LNCaP clone FGC (cell line): Measurements from ENCODE around the gene OPN1LW.

Experiments used
- DNase-seq: peaks from one replicate; pipeline ENCODE4 v3.0.0-alpha.2; 2011; ENCODE audit warnings: low read depth
- H3K4me3 ChIP-seq: 2 replicates; pipeline ENCODE4 v1.5.1; 2011; ENCODE audit warnings: mild to moderate bottlenecking, low read depth, low read length, control low read depth
- TF ChIP-seq, protein P1 (sequence below): IDR thresholded peaks from 2 replicates; pipeline ENCODE4 v1.5.1; 2012; ENCODE audit warnings: mild to moderate bottlenecking; ENCODE audit not compliant: control insufficient read depth, insufficient read depth; ENCODE audit errors: extremely low read depth

Gene OPN1LW

DNA sequence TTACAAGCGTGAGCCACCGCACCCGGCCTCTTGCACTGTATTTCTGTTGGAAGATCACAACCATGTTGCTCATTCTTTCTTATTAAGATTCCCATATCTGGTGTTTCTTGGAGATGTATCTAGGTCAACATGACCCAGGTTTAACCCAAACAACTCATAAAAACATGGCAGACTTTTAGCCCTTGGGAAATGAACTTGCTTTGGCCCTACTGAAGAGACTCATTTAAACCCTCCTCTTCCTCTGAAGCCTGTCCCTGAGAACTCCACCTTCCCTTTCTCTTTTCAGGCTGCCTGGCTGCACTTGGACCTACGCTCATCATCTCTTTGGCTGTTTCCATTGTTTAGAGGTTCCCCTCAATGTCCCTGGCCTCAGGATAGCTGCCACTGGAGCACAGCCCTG is 22.8 kb upstream of the OPN1LW start:
- TF ChIP-seq, protein P1, sequence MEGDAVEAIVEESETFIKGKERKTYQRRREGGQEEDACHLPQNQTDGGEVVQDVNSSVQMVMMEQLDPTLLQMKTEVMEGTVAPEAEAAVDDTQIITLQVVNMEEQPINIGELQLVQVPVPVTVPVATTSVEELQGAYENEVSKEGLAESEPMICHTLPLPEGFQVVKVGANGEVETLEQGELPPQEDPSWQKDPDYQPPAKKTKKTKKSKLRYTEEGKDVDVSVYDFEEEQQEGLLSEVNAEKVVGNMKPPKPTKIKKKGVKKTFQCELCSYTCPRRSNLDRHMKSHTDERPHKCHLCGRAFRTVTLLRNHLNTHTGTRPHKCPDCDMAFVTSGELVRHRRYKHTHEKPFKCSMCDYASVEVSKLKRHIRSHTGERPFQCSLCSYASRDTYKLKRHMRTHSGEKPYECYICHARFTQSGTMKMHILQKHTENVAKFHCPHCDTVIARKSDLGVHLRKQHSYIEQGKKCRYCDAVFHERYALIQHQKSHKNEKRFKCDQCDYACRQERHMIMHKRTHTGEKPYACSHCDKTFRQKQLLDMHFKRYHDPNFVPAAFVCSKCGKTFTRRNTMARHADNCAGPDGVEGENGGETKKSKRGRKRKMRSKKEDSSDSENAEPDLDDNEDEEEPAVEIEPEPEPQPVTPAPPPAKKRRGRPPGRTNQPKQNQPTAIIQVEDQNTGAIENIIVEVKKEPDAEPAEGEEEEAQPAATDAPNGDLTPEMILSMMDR: no peak
- DNase-seq: no peak
- H3K4me3 ChIP-seq: no peak overlapping the region

GRCh38 chrX:154121961-154122360 is 22.1 kb upstream of the OPN1LW start:
- TF ChIP-seq, protein P1: no peak
- DNase-seq: no peak
- H3K4me3 ChIP-seq: no peak overlapping the region

DNA sequence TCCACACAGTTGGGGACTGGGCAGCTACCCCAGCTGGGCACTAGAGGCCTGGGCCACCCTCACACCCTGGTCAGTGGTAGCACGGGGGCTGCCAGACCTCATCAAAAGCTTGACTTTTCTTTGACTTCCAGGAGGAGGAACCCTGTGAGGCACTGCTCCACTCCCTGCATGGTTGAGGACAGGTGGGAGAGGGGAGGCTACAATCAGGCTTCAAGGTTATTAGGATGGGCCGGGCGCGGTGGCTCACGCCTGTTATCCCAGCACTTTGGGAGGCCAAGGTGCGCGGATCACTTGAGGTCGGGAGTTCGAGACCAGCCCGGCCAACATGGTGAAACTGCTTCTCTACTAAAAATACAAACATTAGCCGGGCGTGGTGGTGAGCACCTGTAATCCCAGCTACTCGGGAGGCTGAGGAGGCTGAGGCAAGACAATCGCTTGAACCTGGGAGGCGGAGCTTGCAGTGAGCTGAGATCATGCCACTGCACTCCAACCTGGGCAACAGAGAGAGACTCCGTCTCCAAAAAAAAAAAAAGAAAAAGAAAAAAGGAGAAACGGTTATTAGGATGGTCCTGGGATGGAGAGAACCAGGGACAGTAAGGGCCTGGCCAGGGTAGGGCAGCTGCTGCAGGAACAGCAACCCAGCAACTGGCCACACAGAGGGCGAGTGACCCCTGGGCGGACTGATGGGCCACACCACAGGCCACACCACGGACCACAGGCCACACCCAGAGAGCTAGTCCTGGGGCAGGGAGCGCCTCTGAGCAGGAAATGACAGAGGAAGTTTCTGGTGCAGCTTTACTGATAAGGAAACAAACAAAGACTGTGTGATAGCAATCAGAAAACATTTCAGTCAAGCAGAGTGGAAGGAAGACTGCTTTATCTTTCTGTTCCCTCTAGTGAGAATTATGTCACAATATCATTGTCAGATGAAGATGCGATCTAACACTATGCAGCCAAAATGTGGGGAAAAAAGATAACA is 20.5 kb upstream of the OPN1LW start:
- TF ChIP-seq, protein P1: no peak
- DNase-seq: peak; percentile 17
- no peak overlapping the region for H3K4me3 ChIP-seq

- TF ChIP-seq, protein P1: no peak
- H3K4me3 ChIP-seq: no peak overlapping the region
- no peak for DNase-seq
These were observed 18.5 kb upstream of the OPN1LW start for GRCh38 chrX:154125391-154126040.

DNA sequence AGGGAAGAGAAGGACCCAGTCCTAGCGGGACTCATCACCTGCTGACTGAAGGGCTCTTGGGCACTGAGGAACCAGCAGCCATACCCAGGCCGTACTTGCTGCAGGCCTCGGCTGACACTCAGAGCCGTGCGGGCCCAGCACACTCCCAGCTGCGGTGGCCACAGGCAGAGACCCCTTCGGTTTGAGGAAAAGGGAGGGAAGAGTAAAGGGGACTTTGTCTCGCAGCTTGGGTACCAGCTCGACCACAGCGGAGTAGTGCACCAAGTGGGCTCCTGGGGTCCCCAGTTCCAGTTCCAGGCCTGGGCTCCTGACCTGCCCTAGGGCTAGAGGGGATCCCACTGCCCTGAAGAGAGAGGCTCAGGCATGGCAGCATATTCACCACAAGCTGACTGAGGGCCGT is 17.9 kb upstream of the OPN1LW start:
- no peak overlapping the region for H3K4me3 ChIP-seq
- TF ChIP-seq, protein P1: no peak
- DNase-seq: no peak

DNA sequence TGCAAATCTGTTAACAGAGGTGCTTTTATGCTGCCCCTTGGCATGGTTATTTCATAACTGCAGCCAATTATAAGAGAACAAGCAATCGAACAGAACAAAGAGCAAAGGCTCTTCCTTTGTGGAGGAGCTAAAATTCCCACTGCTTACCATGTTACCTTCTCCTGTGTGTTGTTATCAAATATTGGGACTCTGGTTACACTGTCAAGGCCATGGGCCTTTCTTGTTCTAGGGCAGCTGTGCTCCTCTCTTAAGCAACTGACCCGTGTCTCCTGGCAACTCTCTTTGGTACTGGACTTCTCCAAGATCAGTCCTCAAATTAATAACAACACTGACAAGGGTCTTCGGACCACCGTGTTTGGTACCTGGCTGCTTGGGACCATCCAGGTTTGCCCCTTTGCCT is 12.1 kb upstream of the OPN1LW start:
- no peak for DNase-seq
- H3K4me3 ChIP-seq: no peak overlapping the region
- TF ChIP-seq, protein P1: no peak
